Thyroid gland (tissue), 4 donors: ENCODE data around the gene MAN1B1.

ENCODE experiments used
- CTCF ChIP-seq, 6 experiments: fragments of 200-600 bp in 3 of 6; fragments of 450-650 bp in 3 of 6; sonication (generic) in 3 of 6; IDR thresholded peaks; one replicate each; pipeline ENCODE4 v1.5.1; 2016 to 2019; ENCODE audit warnings: antibody characterized with exemption in 6 of 6, mild to moderate bottlenecking in 2 of 6, inconsistent platforms in 1 of 6, moderate library complexity in 1 of 6
- POLR2A ChIP-seq, 2 donors: fragments of 450-650 bp; IDR thresholded peaks; one replicate each; pipeline ENCODE4 v1.6.1; 2017; ENCODE audit warnings: antibody characterized with exemption in 2 of 2, mild to moderate bottlenecking in 2 of 2, moderate library complexity in 1 of 2

GRCh38 chr9:137062384-137062783 lies 24.4 kb upstream of the MAN1B1 start:
- TF ChIP-seq CTCF (IDR thresholded peaks at IDR 0.05) (no peak), POLR2A (IDR thresholded peaks at IDR 0.05) (no peak)
